Activated CD8-positive, alpha-beta memory T cell treated with anti-CD3 and anti-CD28 coated beads for 24 hours (primary cell): ENCODE data around the gene LRP2BP.
"Not testable (repeated sequence)": the region's sequence is repeated elsewhere in the genome, so short reads cannot be mapped to it uniquely, and the experiment has no call there.

Experiments
- DNase-seq: peaks from one replicate; pipeline ENCODE4 v3.0.0-alpha.2; 2020

LRP2BP gene

GRCh38 chr4:185394568-185395237 is 1.0 kb downstream of the LRP2BP start:
- no peak for DNase-seq

GRCh38 chr4:185392156-185392555 is 3.6 kb downstream of the LRP2BP start:
- no peak for DNase-seq

GRCh38 chr4:185390941-185391340 is 4.8 kb downstream of the LRP2BP start:
- no peak for DNase-seq

GRCh38 chr4:185387957-185388356 is 7.8 kb downstream of the LRP2BP start:
- DNase-seq: no peak

- no peak for DNase-seq
These were observed 10.8 kb downstream of the LRP2BP start for GRCh38 chr4:185384930-185385331.

GRCh38 chr4:185384061-185384460 is 11.7 kb downstream of the LRP2BP start:
- no peak for DNase-seq

GRCh38 chr4:185383451-185383850 is 12.3 kb downstream of the LRP2BP start:
- DNase-seq: no peak

- no peak for DNase-seq
These were observed 13.0 kb downstream of the LRP2BP start for GRCh38 chr4:185382754-185383153.

- no peak for DNase-seq
These were observed 14.2 kb downstream of the LRP2BP start for GRCh38 chr4:185381288-185382196.

- DNase-seq: no peak
These were observed 15.4 kb downstream of the LRP2BP start for GRCh38 chr4:185380320-185380719.

GRCh38 chr4:185379326-185380295 is 16.1 kb downstream of the LRP2BP start:
- DNase-seq: no peak

- DNase-seq: no peak
These were observed 17.5 kb downstream of the LRP2BP start for GRCh38 chr4:185378264-185378663.

GRCh38 chr4:185374573-185374972 is 21.2 kb downstream of the LRP2BP start:
- no peak for DNase-seq

GRCh38 chr4:185374027-185374426 is 21.7 kb downstream of the LRP2BP start:
- DNase-seq: no peak

- no peak for DNase-seq
These were observed 24.0 kb downstream of the LRP2BP start for GRCh38 chr4:185371702-185372101.

GRCh38 chr4:185370268-185370949 is 25.3 kb downstream of the LRP2BP start:
- no peak for DNase-seq

- no peak for DNase-seq
These were observed 26.0 kb downstream of the LRP2BP start for GRCh38 chr4:185369731-185370130.

- DNase-seq: no peak
These were observed 30.8 kb downstream of the LRP2BP start for GRCh38 chr4:185364886-185365285.

- DNase-seq: no peak
These were observed 32.5 kb downstream of the LRP2BP start for GRCh38 chr4:185363251-185363650.

- DNase-seq: not testable (repeated sequence)
These were observed 33.2 kb downstream of the LRP2BP start for GRCh38 chr4:185362570-185362969.

- DNase-seq: no peak
These were observed 33.9 kb downstream of the LRP2BP start for GRCh38 chr4:185361872-185362271.

GRCh38 chr4:185359767-185360446 is 35.8 kb downstream of the LRP2BP start:
- no peak for DNase-seq
